ENCODE measurements around the gene PRKD1. TPM values are rescaled to one million over a fixed set of nuclear protein-coding genes. Genes with fewer than 3 reads are reported as not detected.

The PRKD1 gene
- total and polyA plus RNA-seq, 2 of the 13 experiments (the other 11 are each of a cell fraction or from before 2014, with no cell fraction given), result 0.22 to 1.3 TPM

GRCh38 chr14:29630566-29631160 is 297.0 kb downstream of the PRKD1 start (continued):
- TF ChIP-seq RFXANK (CRISPR knock-in tag; IDR thresholded peaks at IDR 0.05) (no peak), TBL1XR1 (IDR thresholded peaks at IDR 0.05; ENCODE audit: borderline replicate concordance, low read length, partially characterized antibody) (no peak), ZNF549 (CRISPR knock-in tag; IDR thresholded peaks at IDR 0.05) (no peak), ZNF446 (CRISPR knock-in tag; IDR thresholded peaks at IDR 0.05) (no peak), ZNF784 (CRISPR knock-in tag; IDR thresholded peaks at IDR 0.05; ENCODE audit: borderline replicate concordance) (no peak), MEIS2 (CRISPR knock-in tag; IDR thresholded peaks at IDR 0.05) (no peak), PAX8 (CRISPR knock-in tag; IDR thresholded peaks at IDR 0.05; ENCODE audit: borderline replicate concordance) (no peak), ZNF275 (CRISPR knock-in tag; IDR thresholded peaks at IDR 0.05; ENCODE audit: borderline replicate concordance) (no peak), U2AF2 (IDR thresholded peaks at IDR 0.05; ENCODE audit: low read depth, low read length) (no peak), TAF15 (IDR thresholded peaks at IDR 0.05; ENCODE audit: low read depth, low read length, poor library complexity, severe bottlenecking) (no peak), KDM2A (CRISPR knock-in tag; IDR thresholded peaks at IDR 0.05; ENCODE audit: borderline replicate concordance, low read depth) (no peak)

GRCh38 chr14:29629839-29630238 is 297.8 kb downstream of the PRKD1 start:
- POLR2A ChIA-PET, result no interaction called here
- H3K4me2 ChIP-seq (ENCODE audit: low read depth, low read length), result no peak overlapping the region
- H3K9ac ChIP-seq (ENCODE audit: insufficient read depth, low read depth, low read length), result no peak overlapping the region
- H3K4me3 ChIP-seq (replicated peaks in 1 of 3; ENCODE audit: insufficient read depth in 1 of 3, low read depth in 2 of 3, low read length in 3 of 3), result no peak overlapping the region
- H3K36me3 ChIP-seq (replicated peaks in 1 of 2; ENCODE audit: control insufficient read depth in 1 of 2, insufficient read depth in 2 of 2, low read length in 2 of 2), result no peaks in the 10 kb centered on the region
- CTCF ChIA-PET (ENCODE audit: low intra/inter-chr PET ratio, low total read pairs), result no interaction called here
- no peak overlapping the region for H2AFZ ChIP-seq (ENCODE audit: low read length)
- ATAC-seq (no peak), FAIRE-seq (no peak), DNase-seq (ENCODE audit: low spot score) (no peak)
- peaks cover 91% of the 10 kb centered on the region for H3K9me3 ChIP-seq (ENCODE audit: low read length)
- in situ Hi-C loops (cut with HindIII; ENCODE audit: extremely low pct_ligation_motif_present, low pct_unique_long_range_greater_than_20kb) (no loop called here), intact Hi-C loops (cut with micrococcal nuclease; ENCODE audit: unreplicated experiment) (no loop called here)
- H3K27me3 ChIP-seq (ENCODE audit: control insufficient read depth in 1 of 2, insufficient read depth in 2 of 2, low read length in 2 of 2), result no peaks in the 10 kb centered on the region
- no peaks in the 10 kb centered on the region for H3K4me1 ChIP-seq (ENCODE audit: insufficient read depth, low read length)
- H3K27ac ChIP-seq (ENCODE audit: extremely low read length, insufficient read depth, low read length), result no peak overlapping the region
- H4K20me1 ChIP-seq (ENCODE audit: insufficient read depth, low read length), result no peaks in the 10 kb centered on the region
- BruUV-seq (replicated peaks), result no TSS peak
- no peaks in the 10 kb centered on the region for H3K79me2 ChIP-seq (ENCODE audit: insufficient read depth, low read length)
- TF ChIP-seq FOXM1 (CRISPR knock-in tag; IDR thresholded peaks at IDR 0.05), result no peak
- TF ChIP-seq ZGPAT (CRISPR knock-in tag; IDR thresholded peaks at IDR 0.05), result no peak
- TF ChIP-seq MATR3 (CRISPR knock-in tag; IDR thresholded peaks at IDR 0.05), result no peak
- no peak for TF ChIP-seq DMTF1 (CRISPR knock-in tag; IDR thresholded peaks at IDR 0.05)
- TF ChIP-seq TIGD3 (CRISPR knock-in tag; IDR thresholded peaks at IDR 0.05; ENCODE audit: borderline replicate concordance), result no peak
- TF ChIP-seq NBN (conservative IDR thresholded peaks at IDR 0.05), result peak; percentile 50; the same call in 1 of the 2 replicates
- TF ChIP-seq ZNF232 (CRISPR knock-in tag; IDR thresholded peaks at IDR 0.05; ENCODE audit: borderline replicate concordance), result no peak

All from HepG2 (cell line).